GM12801 (cell line): ENCODE results near the gene CAPN8.

ENCODE experiments used
- TF ChIP-seq, protein P1 (sequence below): IDR thresholded peaks from one replicate; pipeline ENCODE4 v1.5.1; 2011; ENCODE audit warnings: control low read depth; ENCODE audit not compliant: insufficient read length; ENCODE audit errors: extremely low read depth

Gene CAPN8

DNA sequence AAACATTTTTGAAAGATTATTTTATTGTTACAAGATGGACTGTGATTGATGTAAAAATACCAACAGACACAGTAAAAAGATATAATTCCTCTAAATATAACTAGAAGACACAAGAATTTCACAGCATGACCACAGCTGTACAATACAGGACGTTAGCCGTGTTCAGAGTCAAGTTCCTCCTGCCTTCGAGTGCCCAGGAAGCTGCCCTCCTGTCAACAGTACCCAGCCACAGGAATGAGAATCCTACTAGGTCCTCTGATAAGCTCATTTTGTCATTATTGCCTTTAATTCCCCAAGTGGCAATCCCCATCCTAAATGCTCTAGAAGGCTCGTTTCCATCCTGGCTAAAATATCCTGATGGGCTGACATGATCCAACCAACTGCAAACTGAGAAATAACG lies 30.4 kb upstream of the CAPN8 start:
- TF ChIP-seq, protein P1, sequence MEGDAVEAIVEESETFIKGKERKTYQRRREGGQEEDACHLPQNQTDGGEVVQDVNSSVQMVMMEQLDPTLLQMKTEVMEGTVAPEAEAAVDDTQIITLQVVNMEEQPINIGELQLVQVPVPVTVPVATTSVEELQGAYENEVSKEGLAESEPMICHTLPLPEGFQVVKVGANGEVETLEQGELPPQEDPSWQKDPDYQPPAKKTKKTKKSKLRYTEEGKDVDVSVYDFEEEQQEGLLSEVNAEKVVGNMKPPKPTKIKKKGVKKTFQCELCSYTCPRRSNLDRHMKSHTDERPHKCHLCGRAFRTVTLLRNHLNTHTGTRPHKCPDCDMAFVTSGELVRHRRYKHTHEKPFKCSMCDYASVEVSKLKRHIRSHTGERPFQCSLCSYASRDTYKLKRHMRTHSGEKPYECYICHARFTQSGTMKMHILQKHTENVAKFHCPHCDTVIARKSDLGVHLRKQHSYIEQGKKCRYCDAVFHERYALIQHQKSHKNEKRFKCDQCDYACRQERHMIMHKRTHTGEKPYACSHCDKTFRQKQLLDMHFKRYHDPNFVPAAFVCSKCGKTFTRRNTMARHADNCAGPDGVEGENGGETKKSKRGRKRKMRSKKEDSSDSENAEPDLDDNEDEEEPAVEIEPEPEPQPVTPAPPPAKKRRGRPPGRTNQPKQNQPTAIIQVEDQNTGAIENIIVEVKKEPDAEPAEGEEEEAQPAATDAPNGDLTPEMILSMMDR, result no peak

DNA sequence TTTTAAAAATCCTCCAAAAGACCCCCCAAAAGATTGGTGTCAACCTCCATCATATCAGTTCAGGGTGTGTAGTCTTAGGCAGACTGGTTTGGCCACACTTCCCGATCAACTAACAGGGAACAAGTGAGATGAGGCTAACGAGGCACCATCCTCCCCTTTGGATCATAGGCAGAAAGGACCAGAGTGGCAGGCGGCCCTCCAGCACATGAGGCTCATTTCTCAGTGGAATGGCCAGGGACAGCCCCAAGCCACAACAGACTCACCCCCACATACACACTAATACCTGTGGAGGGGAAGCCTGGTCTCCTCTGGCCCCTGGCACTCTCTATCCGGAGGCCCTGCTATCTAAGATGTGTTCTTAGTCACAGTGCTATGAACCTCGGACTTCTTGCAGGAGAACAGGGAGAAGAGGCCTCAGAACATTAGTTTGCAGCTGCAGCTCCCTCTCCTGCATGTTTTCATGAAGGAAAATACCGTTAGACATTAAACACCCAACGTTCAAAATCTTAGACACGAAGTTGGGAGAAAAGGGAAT lies 29.6 kb upstream of the CAPN8 start:
- TF ChIP-seq, protein P1, result no peak

DNA sequence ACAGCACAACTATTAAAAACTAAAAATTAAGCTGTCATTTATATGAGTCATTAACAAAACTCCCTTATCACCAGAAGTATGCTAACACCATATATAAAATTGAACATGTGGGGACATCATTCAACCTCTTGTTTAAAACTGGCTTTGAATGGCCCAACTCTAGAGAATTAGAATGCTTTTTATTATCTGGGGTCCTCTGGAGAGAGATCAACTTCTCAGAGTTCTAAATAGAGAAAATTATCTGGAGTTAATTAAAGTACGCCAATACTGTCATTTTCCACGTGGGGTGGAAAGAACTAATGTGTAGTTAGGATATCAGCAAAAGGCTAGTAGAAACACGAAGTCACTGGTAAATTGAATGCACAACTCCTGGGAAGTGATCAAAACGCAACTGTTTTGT lies 25.6 kb upstream of the CAPN8 start:
- TF ChIP-seq, protein P1, result no peak

- TF ChIP-seq, protein P1, result no peak
Measured at GRCh38 chr1:223684488-223684792, 18.9 kb upstream of the CAPN8 start.

DNA sequence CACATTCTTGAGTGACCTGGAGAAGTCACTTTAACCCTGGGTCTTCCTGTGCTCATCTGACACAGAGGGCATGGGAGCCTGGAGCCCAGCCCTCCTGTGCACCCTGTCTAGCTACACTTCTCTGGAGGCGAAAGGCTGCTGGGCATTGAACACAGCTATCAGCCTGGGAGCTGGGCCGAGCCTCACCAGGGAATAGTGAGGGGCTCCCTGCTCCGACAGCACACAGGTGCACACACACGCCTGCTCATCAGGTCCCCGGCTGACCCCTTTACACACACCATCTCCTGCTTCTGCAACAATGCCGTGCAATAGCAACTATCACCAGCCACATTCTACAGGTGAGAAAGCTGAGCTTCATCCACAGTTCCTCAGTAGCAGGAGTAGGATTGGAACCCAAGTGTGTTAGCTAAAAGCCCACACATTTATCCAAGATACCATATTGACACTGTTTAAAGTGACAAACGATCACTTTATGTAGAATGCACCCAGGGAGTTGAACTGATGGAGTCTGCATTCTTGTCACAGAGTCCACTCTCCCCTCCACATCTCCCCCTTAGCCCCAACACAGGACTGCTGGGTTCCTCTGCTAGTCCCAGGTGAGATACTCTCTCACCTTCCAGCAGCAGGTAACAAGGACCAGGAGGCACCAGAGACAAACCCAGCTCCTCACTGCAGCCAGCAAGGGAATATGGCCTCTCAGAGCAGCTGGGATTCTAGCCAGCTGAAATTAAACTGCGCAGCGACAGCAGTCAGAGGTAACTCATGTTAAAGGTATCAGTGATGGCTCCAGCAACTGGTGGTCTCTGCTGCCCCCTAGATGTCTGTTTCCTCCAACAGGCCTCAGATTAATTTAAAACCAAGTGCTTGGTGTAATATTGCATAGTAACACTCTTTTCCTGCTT lies 18.3 kb upstream of the CAPN8 start:
- TF ChIP-seq, protein P1, result no peak

GRCh38 chr1:223682502-223682901 lies 17.0 kb upstream of the CAPN8 start:
- TF ChIP-seq, protein P1, result no peak

DNA sequence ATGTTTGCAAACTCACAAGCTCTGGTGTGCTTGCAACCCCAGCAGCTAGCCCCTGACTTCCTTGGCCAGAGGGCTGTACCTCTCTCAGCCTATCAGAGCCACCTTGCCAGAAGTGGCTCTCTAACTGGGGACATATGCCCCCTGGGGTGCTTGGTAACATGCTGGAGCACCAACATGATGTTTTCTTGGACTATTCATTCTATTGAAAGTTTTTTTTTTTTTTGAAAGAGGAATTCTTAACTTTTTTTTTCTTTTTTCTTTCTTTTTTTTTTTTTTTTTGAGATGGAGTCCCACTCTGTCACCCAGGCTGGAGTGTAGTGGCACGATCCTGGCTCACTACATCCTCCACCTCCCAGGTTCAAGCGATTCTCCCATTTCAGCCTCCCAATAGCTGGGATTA lies 14.7 kb upstream of the CAPN8 start:
- TF ChIP-seq, protein P1, result no peak
